Motor neuron (in vitro differentiated cells): Measurements from ENCODE around the gene PITPNM3. TPM values are rescaled to one million over a fixed set of nuclear protein-coding genes. Genes with fewer than 3 reads are reported as not detected.
A peak's percentile ranks its signal among the peaks of the same experiment; 100 is the strongest.

ENCODE experiments used
- ATAC-seq, 8 experiments: fragments of 200-7000 bp; cut with Tn5 transposase; replicated peaks in 6 of 8; 2 replicates each; pipeline ENCODE4 v1.8.0; 2021; ENCODE audit warnings: mild to moderate bottlenecking in 8 of 8, moderate library complexity in 8 of 8
- H3K27ac ChIP-seq, 2 donors: fragments of 250-450 bp; sonication (Bioruptor Pico); 2 replicates each; pipeline ENCODE4 v1.9.0; 2021; ENCODE audit warnings: antibody characterized with exemption in 2 of 2, mild to moderate bottlenecking in 2 of 2, moderate library complexity in 1 of 2
- H3K4me1 ChIP-seq, 2 donors: fragments of 250-450 bp; sonication (Bioruptor Pico); replicated peaks in 1 of 2; 2 replicates each; pipeline ENCODE4 v1.6.1; 2021; ENCODE audit warnings: antibody characterized with exemption in 2 of 2, mild to moderate bottlenecking in 2 of 2, moderate library complexity in 1 of 2
- H3K4me3 ChIP-seq, 5 donors: fragments of 250-450 bp; sonication (Bioruptor Pico); 2 replicates each; pipeline ENCODE4 v1.9.0; 2021; ENCODE audit warnings: antibody characterized with exemption in 5 of 5, mild to moderate bottlenecking in 5 of 5, moderate library complexity in 4 of 5
- WGBS, 10 experiments: fragments of 450-650 bp; shearing (Covaris generic); methylation state at CpG; one replicate each; pipeline ENCODE4 v1.0.0; 2022; 5-methylcytosine and 5-hydroxymethylcytosine counted together
- in situ Hi-C, 9 experiments: fragments of 400-800 bp; cut with MboI; loops; one replicate each; pipeline ENCODE4 v1.15.0; 2021; ENCODE audit warnings: low sequenced_read_pairs in 9 of 9, low pct_unique_long_range_greater_than_20kb in 2 of 9; ENCODE audit not compliant: unreplicated experiment in 9 of 9
- total RNA-seq, 8 experiments: library from RNA; unstranded; fragments of 300-600 nt; gene quantifications; 2 replicates each; pipeline versions ENCODE4 v1.2.3 to v1.2.4, GENCODE V29; 2022

PITPNM3 gene
- total RNA-seq, 8 experiments from 2014 or later = 0.31 to 10.1 (median 1.7) TPM

- peaks cover 3 to 23% of the 10 kb centered on the region in 2 donors for H3K4me1 ChIP-seq
- no peak overlapping the region for H3K4me3 ChIP-seq
- in situ Hi-C loops = no loop called here
- H3K27ac ChIP-seq = no peak overlapping the region
- 20 to 100% (median 70%) methylated on average over 1 of the region's 2 CpGs; no CpG with 5 or more reads in 6 of the 10 experiments for WGBS, 10 experiments
- no peak for ATAC-seq
Observed at GRCh38 chr17:6462692-6463091, 93.7 kb downstream of the PITPNM3 start.

GRCh38 chr17:6461792-6462524 lies 94.4 kb downstream of the PITPNM3 start:
- WGBS, 10 experiments = 17 to 100% (median 79%) methylated on average over 1 to 5 of the region's 10 CpGs; no CpG with 5 or more reads in 2 of the 10 experiments
- Histone ChIP-seq H3K27ac (no peak overlapping the region), H3K4me3 (no peak overlapping the region), H3K4me1 (peaks cover 8 to 30% of the 10 kb centered on the region in 2 donors)
- ATAC-seq = no peak
- in situ Hi-C loops = no loop called here

- no peak for ATAC-seq
- Histone ChIP-seq H3K27ac (no peak overlapping the region), H3K4me3 (no peak overlapping the region), H3K4me1 (peaks cover 9 to 34% of the 10 kb centered on the region in 2 donors)
- WGBS, 10 experiments = 50 to 100% (median 82%) methylated on average over 1 to 5 of the region's 14 CpGs; no CpG with 5 or more reads in 6 of the 10 experiments
- in situ Hi-C loops = no loop called here
Observed at GRCh38 chr17:6461246-6461645, 95.1 kb downstream of the PITPNM3 start.

DNA sequence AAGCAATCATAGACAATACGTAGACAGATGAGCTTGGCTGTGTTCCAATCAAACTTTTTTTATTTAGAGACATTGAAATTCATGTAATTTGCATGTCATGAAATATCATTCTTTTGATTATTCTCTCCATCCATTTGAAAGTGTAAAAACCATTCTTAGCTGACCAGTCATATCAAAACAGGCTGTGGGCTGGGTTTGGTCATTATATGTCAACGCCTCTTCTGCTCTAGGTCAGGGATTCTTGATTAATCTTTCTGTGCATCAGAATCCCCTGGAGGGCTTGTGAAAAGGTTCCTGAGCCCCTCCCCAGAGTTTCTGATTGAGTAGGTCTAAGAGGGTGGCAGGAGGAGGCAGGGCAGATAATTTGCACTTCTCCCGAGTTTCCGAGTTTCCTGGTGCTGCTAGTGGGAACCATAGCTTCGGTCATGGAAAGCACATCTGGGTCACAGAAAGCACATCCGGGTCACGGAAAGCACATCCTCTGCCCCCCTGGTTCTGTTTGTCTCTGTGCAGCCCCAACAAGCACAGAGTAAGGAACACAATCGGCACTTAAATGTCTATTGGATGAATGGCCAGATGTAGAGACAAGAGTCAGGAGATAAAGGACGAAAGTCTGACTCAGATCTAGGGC lies 95.7 kb downstream of the PITPNM3 start:
- in situ Hi-C loops = no loop called here
- peak in 3 of 8 experiments; percentile 11 to 46 (median 14) for ATAC-seq
- 40 to 100% (median 71%) methylated on average over 1 to 7 of the region's 9 CpGs; no CpG with 5 or more reads in 2 of the 10 experiments for WGBS, 10 experiments

GRCh38 chr17:6458460-6458950 lies 97.8 kb downstream of the PITPNM3 start:
- H3K4me1 ChIP-seq = peaks cover 9 to 35% of the 10 kb centered on the region in 2 donors
- H3K4me3 ChIP-seq = no peak overlapping the region
- ATAC-seq = no peak
- in situ Hi-C loops = no loop called here
- no peak overlapping the region for H3K27ac ChIP-seq
- WGBS, 10 experiments = 50 to 100% (median 94%) methylated on average over 1 to 5 of the region's 14 CpGs; no CpG with 5 or more reads in 1 of the 10 experiments

More for the DNA sequence above, 95.7 kb downstream of the PITPNM3 start:
- H3K4me1 ChIP-seq = peaks cover 9 to 34% of the 10 kb centered on the region in 2 donors
- H3K4me3 ChIP-seq = no peak overlapping the region
- no peak overlapping the region for H3K27ac ChIP-seq

DNA sequence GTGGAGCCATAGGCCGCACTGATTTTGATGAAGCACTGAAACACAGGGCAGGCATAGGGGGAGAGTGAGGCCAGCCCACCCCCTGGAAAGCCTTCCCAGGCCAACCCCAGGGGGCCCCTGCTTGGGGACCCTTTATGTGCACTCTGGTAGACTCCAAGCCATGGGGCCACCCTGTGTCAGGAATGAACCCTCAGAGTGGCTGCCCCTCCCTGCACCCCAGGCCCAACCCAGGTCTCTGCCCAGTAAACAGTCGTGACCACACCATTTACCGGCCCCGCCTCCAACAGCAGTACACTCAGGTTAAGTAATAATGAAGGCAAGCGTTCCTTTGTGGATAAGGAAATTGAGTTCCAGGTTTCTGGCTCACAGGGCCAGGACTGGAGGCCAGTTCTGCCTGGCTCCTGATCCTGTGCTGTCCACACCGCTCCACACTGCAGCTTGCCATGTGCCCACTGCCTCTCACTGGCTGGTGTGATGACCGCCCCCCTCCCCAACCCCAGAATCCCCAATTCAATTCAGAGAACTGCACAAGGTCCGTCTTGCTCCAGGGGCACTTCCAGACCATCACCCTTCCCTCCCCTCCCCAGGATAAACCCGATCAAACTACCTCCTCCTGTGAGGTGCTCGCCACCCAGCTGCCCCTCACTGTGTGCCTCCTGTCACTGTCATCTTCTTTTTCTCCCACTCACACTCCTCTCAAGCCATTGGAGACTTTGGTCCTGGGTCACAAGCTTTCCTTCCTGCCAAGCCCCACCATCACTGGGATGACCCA lies 98.5 kb downstream of the PITPNM3 start:
- peak in 2 of 8 experiments; percentile 20 to 66 for ATAC-seq
- no peak overlapping the region for H3K4me3 ChIP-seq
- WGBS, 10 experiments = 0 to 80% (median 69%) methylated on average over 1 to 4 of the region's 10 CpGs; no CpG with 5 or more reads in 6 of the 10 experiments
- in situ Hi-C loops = no loop called here
- peaks cover 9 to 40% of the 10 kb centered on the region in 2 donors for H3K4me1 ChIP-seq
- H3K27ac ChIP-seq = no peak overlapping the region

DNA sequence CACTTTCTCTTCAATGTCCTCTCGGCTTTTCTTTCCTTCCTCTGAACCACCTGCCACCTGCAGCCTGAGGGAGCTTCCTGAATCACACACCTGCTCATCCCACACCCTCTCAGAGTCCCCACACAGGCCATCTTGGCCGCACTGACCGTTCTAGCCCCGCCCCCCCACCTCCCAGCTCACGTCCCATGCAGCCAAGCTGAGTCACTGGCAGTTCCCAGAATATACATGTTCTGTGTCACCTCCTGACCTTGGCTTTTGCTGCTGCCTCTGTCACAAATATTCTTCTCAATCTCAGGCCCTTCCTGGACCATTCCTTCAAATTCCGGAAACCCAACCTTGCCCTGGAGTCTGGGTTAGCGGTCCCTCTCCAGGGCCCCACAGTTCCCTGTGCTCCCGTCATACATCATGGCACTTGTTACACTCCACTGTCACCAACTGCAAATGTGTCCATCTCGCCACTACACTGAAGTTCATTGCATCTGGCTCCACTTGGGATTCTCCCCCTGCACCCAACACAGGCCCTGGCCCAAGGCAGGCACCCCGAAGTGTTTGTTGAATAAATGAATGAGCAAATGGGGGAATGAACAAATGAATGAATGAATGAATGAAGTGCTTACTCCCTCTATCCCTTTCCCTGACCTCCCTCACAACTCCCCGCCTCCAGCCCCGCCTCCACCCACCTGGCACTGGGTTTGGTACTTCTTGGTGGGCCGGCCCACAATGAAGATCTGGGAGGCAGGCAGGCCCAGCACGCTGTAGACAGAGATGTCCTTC lies 99.3 kb downstream of the PITPNM3 start:
- Histone ChIP-seq H3K4me1 (peaks cover 15 to 47% of the 10 kb centered on the region in 2 donors), H3K27ac (no peak overlapping the region), H3K4me3 (no peak overlapping the region)
- in situ Hi-C loops = no loop called here
- peak in 7 of 8 experiments; percentile 37 to 82 (median 54) for ATAC-seq
- WGBS, 10 experiments = 43 to 100% (median 71%) methylated on average over 1 to 8 of the region's 14 CpGs; no CpG with 5 or more reads in 4 of the 10 experiments

DNA sequence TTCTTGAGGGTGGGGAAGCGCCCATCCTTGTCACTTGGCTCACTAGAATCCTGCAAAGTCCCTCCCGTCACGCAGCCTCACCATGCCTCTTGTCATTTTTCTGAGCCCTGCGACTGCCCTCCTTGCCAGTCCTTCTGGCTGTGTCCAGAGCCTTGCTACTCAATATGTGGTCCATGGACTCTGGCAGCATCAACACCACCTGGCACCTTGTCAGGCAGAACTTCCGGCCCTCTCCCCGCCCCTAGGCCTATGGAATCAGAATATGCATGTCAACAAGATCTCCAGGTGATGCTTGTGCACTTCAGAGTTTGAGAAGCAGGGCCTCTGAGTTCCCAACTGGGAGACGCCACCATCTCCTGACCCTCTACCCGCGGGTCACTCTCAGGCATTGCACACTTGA lies 100.0 kb downstream of the PITPNM3 start:
- in situ Hi-C loops = no loop called here
- H3K4me3 ChIP-seq = no peak overlapping the region
- peaks cover 23 to 54% of the 10 kb centered on the region in 2 donors for H3K4me1 ChIP-seq
- H3K27ac ChIP-seq = no peak overlapping the region
- WGBS, 10 experiments = 76 to 100% (median 100%) methylated on average over 5 to 9 of the region's 9 CpGs; no CpG with 5 or more reads in 7 of the 10 experiments
- ATAC-seq = no peak

DNA sequence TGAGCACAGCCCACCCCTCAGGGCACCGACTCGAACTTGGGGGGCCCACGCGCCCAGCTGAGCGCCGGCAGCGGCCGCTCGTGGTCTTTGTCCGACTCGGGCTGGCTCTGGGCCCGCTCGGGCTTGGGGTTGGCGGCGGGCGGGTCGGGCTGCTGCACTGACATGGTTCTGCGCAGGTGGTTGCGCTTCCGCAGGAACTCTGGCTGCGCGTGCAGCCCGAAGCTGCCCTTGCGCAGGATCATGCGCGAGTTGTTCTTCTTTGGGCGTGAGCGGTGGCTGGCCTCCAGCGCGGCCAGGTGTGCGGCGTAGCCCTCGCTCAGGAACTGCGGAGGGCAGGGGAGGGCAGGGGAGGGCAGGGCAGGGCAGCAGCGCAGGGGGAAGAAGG lies 101.0 kb downstream of the PITPNM3 start:
- whole genome bisulfite sequencing, 10 experiments = no CpG with 5 or more reads among the region's 35 CpGs
- H3K27ac ChIP-seq = peak overlapping the region in 1 of 2 donors; percentile 38
- in situ Hi-C loops = no loop called here
- ATAC-seq = peak in 6 of 8 experiments; percentile 58 to 86 (median 74)
- peaks cover 30 to 54% of the 10 kb centered on the region in 2 donors for H3K4me1 ChIP-seq
- peak overlapping the region in 1 of 5 donors; percentile 10 for H3K4me3 ChIP-seq

- 44 to 100% (median 49%) methylated on average over 1 to 5 of the region's 35 CpGs; no CpG with 5 or more reads in 7 of the 10 experiments for WGBS, 10 experiments
- peak in 6 of 8 experiments; percentile 26 to 60 (median 46) for ATAC-seq
- Histone ChIP-seq H3K4me3 (no peak overlapping the region), H3K4me1 (peaks cover 36 to 56% of the 10 kb centered on the region in 2 donors), H3K27ac (peak overlapping the region in 1 of 2 donors; percentile 38)
- in situ Hi-C loops = no loop called here
Observed at GRCh38 chr17:6454495-6455320, 101.6 kb downstream of the PITPNM3 start.

- H3K4me1 ChIP-seq = peaks cover 37 to 56% of the 10 kb centered on the region in 2 donors
- WGBS, 10 experiments = 44 to 100% (median 77%) methylated on average over 1 to 9 of the region's 14 CpGs; no CpG with 5 or more reads in 2 of the 10 experiments
- H3K27ac ChIP-seq = no peak overlapping the region
- no peak overlapping the region for H3K4me3 ChIP-seq
- no peak for ATAC-seq
- in situ Hi-C loops = no loop called here
Observed at GRCh38 chr17:6453279-6454024, 102.9 kb downstream of the PITPNM3 start.
